BLaER1 treated with 17β-estradiol and CSF1 and Interleukin-3, amounts not matched to agents 10 nM and 100 nM (cell line): ENCODE measurements around the gene EEF1A2.

Experiments
- H3K27ac ChIP-seq, 11 experiments: shearing (Covaris generic); formaldehyde crosslinking; 2 replicates each; pipeline ENCODE4 v1.8.1; 2022
- H3K27me3 ChIP-seq, 11 experiments: shearing (Covaris generic); formaldehyde crosslinking; 2 replicates each; pipeline ENCODE4 v1.8.1; 2022
- H3K36me3 ChIP-seq, 11 experiments: shearing (Covaris generic); formaldehyde crosslinking; 2 replicates each; pipeline ENCODE4 v1.8.1; 2022
- H3K4me1 ChIP-seq, 10 experiments: shearing (Covaris generic); formaldehyde crosslinking; 2 replicates each; pipeline ENCODE4 v1.8.1; 2022
- H3K4me2 ChIP-seq, 11 experiments: shearing (Covaris generic); formaldehyde crosslinking; 2 replicates each; pipeline ENCODE4 v1.8.1; 2022
- H3K4me3 ChIP-seq, 10 experiments: shearing (Covaris generic); formaldehyde crosslinking; 2 replicates each; pipeline ENCODE4 v1.8.1; 2022
- H3K9ac ChIP-seq, 11 experiments: shearing (Covaris generic); formaldehyde crosslinking; 2 replicates each; pipeline ENCODE4 v1.8.1; 2022
- H3K9me3 ChIP-seq, 11 experiments: shearing (Covaris generic); formaldehyde crosslinking; replicated peaks in 1 of 11; 2 replicates each; pipeline ENCODE4 v1.8.1; 2022
- H4K20me1 ChIP-seq, 11 experiments: shearing (Covaris generic); formaldehyde crosslinking; 2 replicates each; pipeline ENCODE4 v1.8.1; 2022
- Cebpa-rat ChIP-seq, 11 experiments: shearing (Covaris generic); IDR thresholded peaks; 2 replicates each; pipeline ENCODE4 v1.8.1; 2022

The EEF1A2 gene

GRCh38 chr20:63497138-63497945 is 1.5 kb downstream of the EEF1A2 start:
- peak overlapping the region in 4 of 10 experiments; percentile 18 to 65 (median 57); a peak in 6 of 20 replicates for H3K4me3 ChIP-seq
- TF ChIP-seq Cebpa-rat (IDR thresholded peaks at IDR 0.05): no peak
- peaks cover 5 to 58% (median 47%) of the 10 kb centered on the region in 10 experiments; a peak in 18 of 20 replicates for H3K4me1 ChIP-seq
- peak overlapping the region in 3 of 11 experiments; percentile 58 to 72 (median 71); a peak in 2 of 22 replicates for H3K9ac ChIP-seq
- peak overlapping the region; percentile 66 to 97 (median 89); a peak in 21 of 22 replicates for H3K4me2 ChIP-seq
- peaks cover 0 to 61% (median 27%) of the 10 kb centered on the region in 11 experiments; a peak in 16 of 22 replicates for H4K20me1 ChIP-seq
- H3K27ac ChIP-seq: no peak overlapping the region
- peaks cover 0 to 32% (median 8%) of the 10 kb centered on the region in 11 experiments; a peak in 11 of 22 replicates for H3K36me3 ChIP-seq
- peaks cover 0 to 1% (median 0%) of the 10 kb centered on the region in 11 experiments; a peak in 1 of 22 replicates for H3K9me3 ChIP-seq
- peaks cover 15 to 42% (median 23%) of the 10 kb centered on the region in 11 experiments for H3K27me3 ChIP-seq

DNA sequence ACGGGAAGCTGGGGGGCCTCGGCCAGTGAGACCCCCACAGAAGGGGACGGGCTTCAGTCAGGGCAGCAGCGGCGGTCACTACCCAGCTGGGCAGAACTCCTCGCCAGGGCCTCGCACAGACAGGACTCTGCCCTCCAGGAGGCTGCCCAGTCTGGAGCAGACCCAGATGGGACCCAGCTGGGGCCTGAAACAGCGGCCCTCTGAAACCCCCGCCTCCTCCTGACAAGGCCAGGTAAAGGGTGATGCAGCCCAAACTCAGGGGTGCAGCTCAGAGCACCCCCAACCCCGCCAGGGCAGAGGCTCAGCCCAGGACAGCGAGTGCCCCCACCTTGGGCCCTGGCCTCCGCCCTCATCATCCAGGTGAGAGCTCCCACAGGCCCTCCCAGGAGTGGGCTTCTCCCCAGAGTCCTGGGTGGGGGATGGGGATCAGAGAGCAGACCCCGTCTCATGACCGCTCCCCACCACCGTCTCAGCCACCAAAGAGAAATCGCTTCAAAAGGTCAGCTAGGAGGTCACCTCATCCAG is 2.2 kb downstream of the EEF1A2 start:
- peaks cover 5 to 53% (median 41%) of the 10 kb centered on the region in 10 experiments; a peak in 18 of 20 replicates for H3K4me1 ChIP-seq
- H3K4me3 ChIP-seq: peak overlapping the region in 1 of 10 experiments; percentile 25; a peak in 3 of 20 replicates
- H4K20me1 ChIP-seq: peaks cover 0 to 61% (median 27%) of the 10 kb centered on the region in 11 experiments; a peak in 16 of 22 replicates
- no peak for TF ChIP-seq Cebpa-rat (IDR thresholded peaks at IDR 0.05)
- peak overlapping the region in 2 of 11 experiments; percentile 1 to 71; a peak in 2 of 22 replicates for H3K9ac ChIP-seq
- peaks cover 0 to 35% (median 9%) of the 10 kb centered on the region in 11 experiments; a peak in 11 of 22 replicates for H3K36me3 ChIP-seq
- peak overlapping the region; percentile 62 to 97 (median 89) for H3K4me2 ChIP-seq
- H3K27me3 ChIP-seq: peaks cover 15 to 39% (median 23%) of the 10 kb centered on the region in 11 experiments
- H3K27ac ChIP-seq: no peak overlapping the region
- peaks cover 0 to 3% (median 0%) of the 10 kb centered on the region in 11 experiments; a peak in 1 of 22 replicates for H3K9me3 ChIP-seq

DNA sequence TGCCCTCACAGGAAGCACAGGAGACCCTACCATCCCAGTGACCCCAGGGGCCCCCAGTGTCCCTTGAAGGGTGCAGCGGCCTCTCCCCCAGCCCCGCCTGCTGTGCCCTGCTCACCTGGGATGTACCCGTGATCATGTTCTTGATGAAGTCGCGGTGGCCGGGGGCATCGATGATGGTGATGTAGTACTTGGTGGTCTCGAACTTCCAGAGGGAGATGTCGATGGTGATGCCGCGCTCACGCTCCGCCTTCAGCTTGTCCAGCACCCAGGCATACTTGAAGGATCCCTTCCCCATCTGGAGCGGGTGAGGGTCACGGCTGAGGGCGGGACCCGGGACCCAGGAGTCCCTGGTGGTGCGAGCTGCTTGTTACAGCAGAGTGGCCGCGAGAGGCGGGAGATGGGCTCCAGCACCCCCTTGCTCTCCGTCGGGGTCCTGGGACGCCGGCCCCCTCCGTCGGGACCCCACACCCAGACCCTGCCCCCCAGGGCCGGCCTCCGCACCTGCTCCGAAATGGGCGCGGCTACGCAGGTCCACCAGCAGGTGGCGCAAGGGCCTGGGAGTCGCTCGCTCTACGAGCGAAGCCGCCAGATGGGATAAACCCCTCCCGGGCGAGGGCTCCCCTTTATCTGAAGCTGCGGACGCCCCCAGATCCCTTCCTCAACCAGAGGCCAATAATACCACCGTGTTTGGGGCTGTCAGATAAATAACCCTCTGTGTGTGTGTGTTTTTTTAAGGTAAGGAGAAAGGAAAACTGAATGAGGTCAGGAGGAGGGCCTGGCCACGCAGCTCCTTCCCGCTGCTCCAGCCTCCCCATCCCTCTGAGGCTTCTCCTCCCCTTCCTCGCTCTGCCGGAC is 2.9 kb downstream of the EEF1A2 start:
- Histone ChIP-seq H3K9me3 (peaks cover 0 to 3% (median 0%) of the 10 kb centered on the region in 11 experiments; a peak in 1 of 22 replicates), H3K36me3 (peaks cover 0 to 42% (median 9%) of the 10 kb centered on the region in 11 experiments; a peak in 12 of 22 replicates), H3K4me3 (peak overlapping the region in 1 of 10 experiments; percentile 25; a peak in 4 of 20 replicates), H4K20me1 (peaks cover 0 to 62% (median 27%) of the 10 kb centered on the region in 11 experiments; a peak in 16 of 22 replicates), H3K4me1 (peaks cover 5 to 47% (median 36%) of the 10 kb centered on the region in 10 experiments; a peak in 18 of 20 replicates), H3K27me3 (peaks cover 15 to 39% (median 23%) of the 10 kb centered on the region in 11 experiments), H3K4me2 (peak overlapping the region; percentile 62 to 97 (median 89)), H3K9ac (peak overlapping the region in 1 of 11 experiments; percentile 71; a peak in 2 of 22 replicates), H3K27ac (no peak overlapping the region)
- no peak for TF ChIP-seq Cebpa-rat (IDR thresholded peaks at IDR 0.05)

DNA sequence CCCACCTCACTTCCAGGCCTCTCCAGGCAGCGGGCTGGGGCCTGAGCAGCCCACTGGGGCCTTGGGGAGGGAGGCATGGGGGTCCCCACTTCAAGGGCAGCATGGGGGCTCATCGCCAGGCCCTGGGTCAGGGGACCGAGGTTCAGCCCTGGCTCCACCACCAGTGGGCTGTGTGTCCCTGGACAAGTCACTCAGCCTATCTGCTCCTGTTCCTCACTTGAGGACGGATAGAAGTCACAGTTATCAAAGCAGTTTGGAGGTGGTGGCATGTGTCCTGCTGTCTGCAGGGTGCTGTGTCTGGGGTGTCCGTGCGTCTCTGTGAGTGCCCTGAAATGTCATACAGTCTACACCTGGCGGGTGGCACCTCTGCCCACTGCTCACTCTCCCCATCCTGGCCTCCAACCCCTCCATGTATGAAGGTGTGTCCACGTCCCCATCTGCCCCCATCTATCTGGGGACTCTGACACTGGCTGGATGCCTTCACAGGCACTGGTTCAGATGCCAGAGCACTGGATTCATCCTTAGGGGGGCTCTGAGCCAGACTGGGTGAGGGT is 3.6 kb downstream of the EEF1A2 start:
- Histone ChIP-seq H3K27me3 (peaks cover 15 to 43% (median 23%) of the 10 kb centered on the region in 11 experiments), H3K27ac (no peak overlapping the region), H4K20me1 (peaks cover 0 to 61% (median 27%) of the 10 kb centered on the region in 11 experiments; a peak in 16 of 22 replicates), H3K36me3 (peaks cover 0 to 45% (median 9%) of the 10 kb centered on the region in 11 experiments; a peak in 12 of 22 replicates), H3K4me2 (peak overlapping the region in 1 of 11 experiments; percentile 94; a peak in 1 of 22 replicates), H3K9ac (no peak overlapping the region), H3K9me3 (peaks cover 0 to 3% (median 0%) of the 10 kb centered on the region in 11 experiments; a peak in 1 of 22 replicates), H3K4me1 (peaks cover 5 to 41% (median 32%) of the 10 kb centered on the region in 10 experiments; a peak in 18 of 20 replicates), H3K4me3 (no peak overlapping the region)
- no peak for TF ChIP-seq Cebpa-rat (IDR thresholded peaks at IDR 0.05)

- H3K4me1 ChIP-seq: peaks cover 5 to 37% (median 27%) of the 10 kb centered on the region in 10 experiments; a peak in 18 of 20 replicates
- peaks cover 15 to 48% (median 25%) of the 10 kb centered on the region in 11 experiments for H3K27me3 ChIP-seq
- H3K9me3 ChIP-seq: peaks cover 0 to 3% (median 0%) of the 10 kb centered on the region in 11 experiments; a peak in 1 of 22 replicates
- peaks cover 0 to 45% (median 9%) of the 10 kb centered on the region in 11 experiments; a peak in 12 of 22 replicates for H3K36me3 ChIP-seq
- no peak overlapping the region for H3K4me2 ChIP-seq
- no peak overlapping the region for H3K9ac ChIP-seq
- peaks cover 0 to 61% (median 27%) of the 10 kb centered on the region in 11 experiments; a peak in 16 of 22 replicates for H4K20me1 ChIP-seq
- no peak overlapping the region for H3K27ac ChIP-seq
- TF ChIP-seq Cebpa-rat (IDR thresholded peaks at IDR 0.05): no peak
- no peak overlapping the region for H3K4me3 ChIP-seq
Measured at GRCh38 chr20:63494420-63495166, 4.3 kb downstream of the EEF1A2 start.

GRCh38 chr20:63494084-63494419 is 4.8 kb downstream of the EEF1A2 start:
- Histone ChIP-seq H3K4me2 (no peak overlapping the region), H3K9me3 (peaks cover 0 to 3% (median 0%) of the 10 kb centered on the region in 11 experiments; a peak in 1 of 22 replicates), H3K9ac (no peak overlapping the region), H4K20me1 (peaks cover 0 to 63% (median 27%) of the 10 kb centered on the region in 11 experiments; a peak in 16 of 22 replicates), H3K36me3 (peaks cover 0 to 48% (median 9%) of the 10 kb centered on the region in 11 experiments; a peak in 12 of 22 replicates), H3K4me1 (peaks cover 5 to 33% (median 23%) of the 10 kb centered on the region in 10 experiments; a peak in 17 of 20 replicates), H3K4me3 (no peak overlapping the region), H3K27me3 (peaks cover 18 to 48% (median 30%) of the 10 kb centered on the region in 11 experiments), H3K27ac (no peak overlapping the region)
- TF ChIP-seq Cebpa-rat (IDR thresholded peaks at IDR 0.05): no peak

DNA sequence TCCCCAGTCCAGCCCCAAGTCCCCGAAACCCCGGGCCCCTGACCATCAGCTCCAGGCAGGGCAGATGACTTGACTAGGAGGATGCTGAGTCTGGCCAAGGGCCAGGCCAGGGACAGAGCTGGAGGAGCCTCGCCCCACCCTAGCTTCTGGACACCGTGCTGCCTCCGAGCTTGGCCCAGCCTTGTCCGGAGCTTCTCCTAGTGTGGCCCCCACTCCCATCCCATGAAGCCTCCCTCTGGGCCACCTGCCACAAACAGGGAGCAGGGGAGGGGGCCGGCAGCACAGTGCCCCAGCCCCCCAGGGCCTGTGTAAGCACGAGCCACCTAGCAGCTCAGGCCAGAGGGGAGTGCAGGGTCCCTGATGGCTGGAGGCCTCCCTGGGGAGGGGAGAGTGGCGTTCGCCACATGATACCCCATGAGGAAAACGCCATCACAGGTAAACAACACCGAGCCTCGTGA is 5.3 kb downstream of the EEF1A2 start:
- no peak overlapping the region for H3K4me3 ChIP-seq
- no peak overlapping the region for H3K9ac ChIP-seq
- peaks cover 5 to 33% (median 23%) of the 10 kb centered on the region in 10 experiments; a peak in 17 of 20 replicates for H3K4me1 ChIP-seq
- H3K36me3 ChIP-seq: peaks cover 0 to 53% (median 9%) of the 10 kb centered on the region in 11 experiments; a peak in 12 of 22 replicates
- peaks cover 0 to 3% (median 0%) of the 10 kb centered on the region in 11 experiments; a peak in 1 of 22 replicates for H3K9me3 ChIP-seq
- no peak overlapping the region for H3K27ac ChIP-seq
- no peak overlapping the region for H3K4me2 ChIP-seq
- H3K27me3 ChIP-seq: peaks cover 23 to 49% (median 35%) of the 10 kb centered on the region in 11 experiments
- H4K20me1 ChIP-seq: peaks cover 0 to 68% (median 27%) of the 10 kb centered on the region in 11 experiments; a peak in 16 of 22 replicates
- no peak for TF ChIP-seq Cebpa-rat (IDR thresholded peaks at IDR 0.05)
